SK-N-SH (cell line): ENCODE data around the gene SLIT1. TPM values are rescaled to one million over a fixed set of nuclear protein-coding genes. Genes with fewer than 3 reads are reported as not detected.

Source experiments
- CTCF ChIA-PET: fragments of 300-600, 350-600 bp; formaldehyde crosslinking; extraction: SDS; loops from one replicate; lab custom pipeline; 2021; lab: Yijun Ruan, JAX
- POLR2A ChIA-PET: fragments of 350-600 bp; sonication (Branson Sonifier 250); formaldehyde crosslinking; extraction: SDS; loops from one replicate; lab custom pipeline; 2020; ENCODE audit warnings: antibody characterized with exemption, inconsistent platforms; lab: Yijun Ruan, JAX
- DNase-seq: peaks from one replicate; pipeline ENCODE4 v3.0.0; 2012
- H2AFZ ChIP-seq: fragments of 200-600 bp; sonication (generic); 2 replicates; pipeline ENCODE4 v1.8.1; 2016; ENCODE audit warnings: antibody characterized with exemption, mild to moderate bottlenecking, low read depth
- H3F3A ChIP-seq: fragments of 200-600 bp; sonication (generic); replicated peaks from 2 replicates; pipeline ENCODE3; 2016; ENCODE audit warnings: antibody characterized with exemption, mild to moderate bottlenecking; ENCODE audit not compliant: insufficient read depth
- H3K27ac ChIP-seq, 2 experiments: fragments of 200-500 bp in 1 of 2; fragments of 200-600 bp in 1 of 2; sonication (Bioruptor generic) in 1 of 2; sonication (generic), shearing (Covaris generic) in 1 of 2; 2 replicates each; pipeline versions ENCODE4 v1.5.1 to v1.6.1; 2014 to 2016; ENCODE audit warnings: low read depth in 2 of 2, inconsistent platforms in 1 of 2, low read length in 1 of 2, mild to moderate bottlenecking in 1 of 2, mixed read lengths in 1 of 2
- H3K27me3 ChIP-seq: fragments of 200-600 bp; sonication (generic), shearing (Covaris generic); 2 replicates; pipeline ENCODE4 v1.6.1; 2016; ENCODE audit warnings: mixed run types; ENCODE audit not compliant: insufficient read depth
- H3K36me3 ChIP-seq, 2 experiments: fragments of 200-500 bp in 1 of 2; fragments of 200-600 bp in 1 of 2; sonication (Bioruptor generic) in 1 of 2; sonication (generic) in 1 of 2; replicated peaks in 1 of 2; 2 replicates each; pipeline versions ENCODE3 to v1.5.1; 2014 to 2016; ENCODE audit warnings: low read length in 1 of 2, mild to moderate bottlenecking in 1 of 2; ENCODE audit not compliant: insufficient read depth in 2 of 2, control insufficient read depth in 1 of 2
- H3K4me1 ChIP-seq, 2 experiments: fragments of 200-500 bp in 1 of 2; fragments of 200-600 bp in 1 of 2; sonication (Bioruptor generic) in 1 of 2; sonication (generic), shearing (Covaris generic) in 1 of 2; 2 replicates each; pipeline versions ENCODE4 v1.5.1 to v1.6.1; 2014 to 2016; ENCODE audit warnings: low read depth in 1 of 2, low read length in 1 of 2, mixed run types in 1 of 2; ENCODE audit not compliant: insufficient read depth in 2 of 2, control insufficient read depth in 1 of 2
- H3K4me2 ChIP-seq: fragments of 200-600 bp; sonication (generic), shearing (Covaris generic); 2 replicates; pipeline ENCODE4 v1.6.1; 2017; ENCODE audit warnings: mixed run types
- H3K4me3 ChIP-seq, 2 experiments: fragments of 200-500 bp in 1 of 2; fragments of 200-600 bp in 1 of 2; sonication (Bioruptor generic) in 1 of 2; sonication (generic), shearing (Covaris generic) in 1 of 2; 2 replicates each; pipeline versions ENCODE4 v1.5.1 to v1.8.1; 2014 to 2016; ENCODE audit warnings: low read depth in 2 of 2, inconsistent platforms in 1 of 2, low read length in 1 of 2, mild to moderate bottlenecking in 1 of 2, mixed read lengths in 1 of 2, moderate library complexity in 1 of 2
- H3K79me2 ChIP-seq: fragments of 200-600 bp; sonication (generic); 2 replicates; pipeline ENCODE4 v1.8.1; 2017; ENCODE audit warnings: mild to moderate bottlenecking; ENCODE audit not compliant: insufficient read depth
- H3K9ac ChIP-seq: fragments of 200-600 bp; sonication (generic); 2 replicates; pipeline ENCODE4 v1.6.1; 2017; ENCODE audit warnings: mixed run types
- H3K9me2 ChIP-seq: fragments of 200-600 bp; sonication (generic); 2 replicates; pipeline ENCODE4 v1.6.1; 2017; ENCODE audit warnings: mixed run types
- H3K9me3 ChIP-seq: fragments of 200-600 bp; sonication (generic); 2 replicates; pipeline ENCODE4 v1.6.1; 2017; ENCODE audit warnings: mixed run types, mild to moderate bottlenecking, moderate library complexity
- H4K20me1 ChIP-seq: fragments of 200-600 bp; sonication (generic); 2 replicates; pipeline ENCODE4 v1.6.1; 2017; ENCODE audit warnings: mild to moderate bottlenecking, mixed run types; ENCODE audit not compliant: insufficient read depth
- ELF1 ChIP-seq: IDR thresholded peaks from 2 replicates; pipeline ENCODE4 v1.4.0; 2012
- EP300 ChIP-seq, 2 experiments: IDR thresholded peaks; 2 replicates each; pipeline versions ENCODE4 v1.4.0 to v1.6.1; 2012; ENCODE audit warnings: borderline replicate concordance in 1 of 2, low read depth in 1 of 2, low read length in 1 of 2
- EZH2phosphoT487 ChIP-seq: fragments of 200-600 bp; sonication (generic); IDR thresholded peaks from 2 replicates; pipeline ENCODE4 v1.6.1; 2017; ENCODE audit warnings: low read depth, mixed run types, mild to moderate bottlenecking, antibody characterized with exemption, moderate library complexity, borderline replicate concordance
- FOXJ3 ChIP-seq: sonication (generic); formaldehyde crosslinking; IDR thresholded peaks from 2 replicates; pipeline ENCODE4 v1.5.1; 2020; ENCODE audit warnings: mild to moderate bottlenecking, missing genetic modification reagents
- FOXM1 ChIP-seq: IDR thresholded peaks from 2 replicates; pipeline ENCODE4 v1.4.0; 2012; ENCODE audit warnings: low read depth, mild to moderate bottlenecking
- GABPA ChIP-seq: IDR thresholded peaks from 2 replicates; pipeline ENCODE4 v1.4.0; 2012; ENCODE audit warnings: low read depth, mild to moderate bottlenecking
- GATA2 ChIP-seq: sonication (generic); formaldehyde crosslinking; IDR thresholded peaks from 2 replicates; pipeline ENCODE4 v1.5.0; 2020; ENCODE audit warnings: mild to moderate bottlenecking, missing genetic modification reagents
- IRF3 ChIP-seq: fragments of 150-350 bp; IDR thresholded peaks from 2 replicates; pipeline ENCODE4 v1.6.1; 2016; ENCODE audit warnings: mild to moderate bottlenecking, low read depth, low read length
- NFIC ChIP-seq: IDR thresholded peaks from 2 replicates; pipeline ENCODE4 v1.4.0; 2012; ENCODE audit warnings: borderline replicate concordance
- POLR2AphosphoS5 ChIP-seq: IDR thresholded peaks from 2 replicates; pipeline ENCODE4 v1.6.1; 2012; ENCODE audit warnings: low read depth, low read length
- RAD21 ChIP-seq: IDR thresholded peaks from 2 replicates; pipeline ENCODE4 v1.6.1; 2012; ENCODE audit warnings: mild to moderate bottlenecking, low read length
- RFX5 ChIP-seq: IDR thresholded peaks from 2 replicates; pipeline ENCODE4 v1.6.1; 2012; ENCODE audit warnings: mild to moderate bottlenecking, improper control_type of control experiment, low read length
- SIN3A ChIP-seq: IDR thresholded peaks from 2 replicates; pipeline ENCODE4 v1.6.1; 2012; ENCODE audit warnings: low read depth, mild to moderate bottlenecking, low read length, moderate library complexity, borderline replicate concordance
- USF2 ChIP-seq: fragments of 150-350 bp; IDR thresholded peaks from 2 replicates; pipeline ENCODE4 v1.6.1; 2017; ENCODE audit warnings: antibody characterized with exemption, low read length, low read depth, borderline replicate concordance
- YY1 ChIP-seq: IDR thresholded peaks from 2 replicates; pipeline ENCODE4 v1.4.0; 2012; ENCODE audit warnings: low read depth, mild to moderate bottlenecking
- ZBTB33 ChIP-seq: IDR thresholded peaks from 2 replicates; pipeline ENCODE4 v1.4.0; 2012; ENCODE audit warnings: low read depth, borderline replicate concordance
- WGBS: methylation state at CpG from one replicate; pipeline ENCODE4 v1.1.6; 2017; ENCODE audit warnings: low lambda C conversion rate; 5-methylcytosine and 5-hydroxymethylcytosine counted together
- polyA plus RNA-seq, 3 experiments: library from polyadenylated mRNA; depleted of rRNA; stranded (reverse); fragments of >200 nt; gene quantifications; 2 replicates each; pipeline ENCODE4 v1.2.3, GENCODE V29; 2012
- TF ChIP-seq, protein P1 (sequence below): IDR thresholded peaks from 2 replicates; pipeline ENCODE4 v1.4.0; 2012; ENCODE audit warnings: low read depth, borderline replicate concordance
- TF ChIP-seq, protein P2 (sequence below): IDR thresholded peaks from 2 replicates; pipeline ENCODE4; 2012

SLIT1 gene
- polyA plus RNA-seq, 1 of the 3 experiments (the other 2 are of a cell fraction): 0.05 TPM

GRCh38 chr10:97040248-97040584 lies 145.5 kb downstream of the SLIT1 start (continued):
- TF ChIP-seq ZBTB33: no peak
- no peak for TF ChIP-seq FOXM1
- TF ChIP-seq EZH2phosphoT487: no peak
- no peak for TF ChIP-seq GABPA
- no peak for TF ChIP-seq FOXJ3 (CRISPR knock-in tag)
- TF ChIP-seq GATA2 (CRISPR knock-in tag): no peak
- TF ChIP-seq, protein P1, sequence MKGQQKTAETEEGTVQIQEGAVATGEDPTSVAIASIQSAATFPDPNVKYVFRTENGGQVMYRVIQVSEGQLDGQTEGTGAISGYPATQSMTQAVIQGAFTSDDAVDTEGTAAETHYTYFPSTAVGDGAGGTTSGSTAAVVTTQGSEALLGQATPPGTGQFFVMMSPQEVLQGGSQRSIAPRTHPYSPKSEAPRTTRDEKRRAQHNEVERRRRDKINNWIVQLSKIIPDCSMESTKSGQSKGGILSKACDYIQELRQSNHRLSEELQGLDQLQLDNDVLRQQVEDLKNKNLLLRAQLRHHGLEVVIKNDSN: no peak
- TF ChIP-seq, all 33 proteins: peak for 0

DNA sequence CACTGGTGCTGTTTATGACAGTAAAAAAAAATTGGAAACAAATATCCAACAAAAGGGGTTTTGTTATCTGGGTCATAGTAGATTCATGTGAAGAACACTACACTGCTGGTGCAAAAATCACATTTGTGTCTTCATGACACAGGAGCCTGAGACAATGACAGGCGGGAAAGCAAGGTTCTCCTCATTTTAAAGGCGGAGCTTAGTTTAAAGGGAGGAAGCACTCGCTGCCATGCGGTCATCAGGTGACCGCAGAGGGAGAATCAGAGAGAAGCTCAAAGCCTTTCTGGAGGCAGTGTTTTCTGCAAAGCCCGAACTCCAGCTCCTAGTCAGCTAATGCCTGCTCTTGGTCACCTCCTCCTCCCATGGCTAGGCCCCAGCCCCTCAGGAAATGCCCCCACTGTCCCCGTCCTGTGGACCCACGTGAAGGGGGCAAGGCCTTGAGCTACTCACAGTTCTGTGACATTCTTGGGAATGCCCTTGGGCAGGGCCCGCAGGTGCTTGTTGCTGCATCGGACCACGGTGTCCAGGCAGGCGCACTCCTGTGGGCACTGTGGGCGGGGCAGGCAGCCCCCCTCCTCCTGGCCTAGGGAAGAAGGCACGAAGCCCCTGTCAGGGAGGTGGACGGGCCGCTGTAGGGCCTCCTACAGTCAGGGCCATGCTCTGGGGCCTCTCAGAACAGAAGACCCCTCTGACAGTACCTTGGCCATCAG lies 146.1 kb downstream of the SLIT1 start:
- CTCF ChIA-PET: interaction anchor here (0.6 to 12.0 kb wide), 8 partner anchors 14 to 329 kb away, joined by 3 to 184 read pairs (median 6); no protein-coding TSS in a partner anchor
- H3K27ac ChIP-seq: no peak overlapping the region
- H3K9ac ChIP-seq: no peak overlapping the region
- H3K4me2 ChIP-seq: no peak overlapping the region
- no peak for DNase-seq
- no peaks in the 10 kb centered on the region for H3K9me2 ChIP-seq
- no peak for TF ChIP-seq SIN3A
- no peak for TF ChIP-seq IRF3
- TF ChIP-seq EP300 (IDR thresholded peaks at IDR 0.05; ENCODE audit: borderline replicate concordance in 1 of 2, low read depth in 1 of 2, low read length in 1 of 2): no peak
- TF ChIP-seq USF2: no peak
- TF ChIP-seq GABPA: no peak
- TF ChIP-seq YY1: no peak
- TF ChIP-seq ELF1: no peak
- TF ChIP-seq, protein P2, sequence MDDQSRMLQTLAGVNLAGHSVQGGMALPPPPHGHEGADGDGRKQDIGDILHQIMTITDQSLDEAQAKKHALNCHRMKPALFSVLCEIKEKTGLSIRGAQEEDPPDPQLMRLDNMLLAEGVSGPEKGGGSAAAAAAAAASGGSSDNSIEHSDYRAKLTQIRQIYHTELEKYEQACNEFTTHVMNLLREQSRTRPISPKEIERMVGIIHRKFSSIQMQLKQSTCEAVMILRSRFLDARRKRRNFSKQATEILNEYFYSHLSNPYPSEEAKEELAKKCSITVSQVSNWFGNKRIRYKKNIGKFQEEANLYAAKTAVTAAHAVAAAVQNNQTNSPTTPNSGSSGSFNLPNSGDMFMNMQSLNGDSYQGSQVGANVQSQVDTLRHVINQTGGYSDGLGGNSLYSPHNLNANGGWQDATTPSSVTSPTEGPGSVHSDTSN: no peak
- TF ChIP-seq, protein P1: no peak
- no peak for TF ChIP-seq RAD21
- no peak for TF ChIP-seq GATA2 (CRISPR knock-in tag)
- TF ChIP-seq POLR2AphosphoS5: no peak
- no peak for TF ChIP-seq FOXJ3 (CRISPR knock-in tag)
- no peak for TF ChIP-seq EZH2phosphoT487
- no peak for TF ChIP-seq NFIC
- no peak for TF ChIP-seq RFX5
- TF ChIP-seq, all 33 proteins: peak for 0
- Histone ChIP-seq H3K79me2 (no peaks in the 10 kb centered on the region), H3K9me3 (no peaks in the 10 kb centered on the region), H4K20me1 (no peaks in the 10 kb centered on the region), H3K36me3 (no peaks in the 10 kb centered on the region), H3K4me3 (no peak overlapping the region), H3K27me3 (no peaks in the 10 kb centered on the region), H2AFZ (no peak overlapping the region), H3F3A (no peaks in the 10 kb centered on the region), H3K4me1 (peaks cover 0 to 4% of the 10 kb centered on the region in 2 experiments; a peak in 1 of 4 replicates)
- 86% methylated on average over 6 of the region's 16 CpGs for WGBS
- POLR2A ChIA-PET: no interaction called here
